Activated CD8-positive, alpha-beta T cell treated with anti-CD3 and anti-CD28 coated beads for 36 hours (primary cell): ENCODE results near the gene GDPD1. TPM values are rescaled to one million over a fixed set of nuclear protein-coding genes. Genes with fewer than 3 reads are reported as not detected.

Experiments used
- ATAC-seq: fragments of 200-7000 bp; cut with Tn5 transposase; one replicate; pipeline ENCODE4 v1.10.0; 2021; ENCODE audit warnings: mild to moderate bottlenecking, moderate library complexity
- CTCF ChIA-PET: fragments of 350-600 bp; sonication (Branson Sonifier 250); formaldehyde crosslinking; loops from one replicate; lab custom pipeline; 2021; ENCODE audit warnings: antibody characterized with exemption; lab: Charles Lee
- POLR2A ChIA-PET: fragments of 350-600 bp; sonication (Branson Sonifier 250); formaldehyde crosslinking; loops from one replicate; lab custom pipeline; 2021; ENCODE audit warnings: antibody characterized with exemption; lab: Charles Lee
- DNase-seq: peaks from one replicate; pipeline ENCODE4 v3.0.0-alpha.2; 2020
- H3K27ac Mint-ChIP-seq: one replicate; pipeline ENCODE4 v1.8.0; 2021; ENCODE audit warnings: mild to moderate bottlenecking, mixed read lengths
- H3K27me3 Mint-ChIP-seq: one replicate; pipeline ENCODE4 v1.8.0; 2021; ENCODE audit warnings: mixed read lengths
- H3K36me3 Mint-ChIP-seq: one replicate; pipeline ENCODE4 v1.8.0; 2021; ENCODE audit warnings: low read depth, mixed read lengths
- H3K4me1 Mint-ChIP-seq: one replicate; pipeline ENCODE4 v1.8.0; 2021; ENCODE audit warnings: low read depth, mixed read lengths
- H3K4me3 Mint-ChIP-seq: one replicate; pipeline ENCODE4 v1.8.0; 2021; ENCODE audit warnings: mild to moderate bottlenecking, moderate library complexity, mixed read lengths
- H3K9me3 Mint-ChIP-seq: one replicate; pipeline ENCODE4 v1.8.0; 2021; ENCODE audit warnings: mixed read lengths
- intact Hi-C: fragments of 100-400 bp; cut with micrococcal nuclease; formaldehyde crosslinking; loops from one replicate; pipeline ENCODE4 v1.10.0; 2022
- total RNA-seq, 2 experiments: library from RNA; stranded (reverse); gene quantifications; one replicate each; pipeline ENCODE4 v1.2.3, GENCODE V29; 2021
- TF ChIP-seq, protein P1 (sequence below): fragments of 200-600 bp; IDR thresholded peaks from one replicate; pipeline ENCODE4 v1.8.0; 2022; ENCODE audit warnings: antibody characterized with exemption, mild to moderate bottlenecking

GDPD1 gene
- total RNA-seq, 2 experiments from 2014 or later, result 1.3 to 2.0 TPM

GRCh38 chr17:59186850-59187249 lies 33.5 kb upstream of the GDPD1 start:
- no peak for ATAC-seq
- Mint-ChIP-seq H3K4me3 (no peak overlapping the region), H3K9me3 (no peaks in the 10 kb centered on the region), H3K4me1 (no peaks in the 10 kb centered on the region), H3K27me3 (no peaks in the 10 kb centered on the region), H3K27ac (no peak overlapping the region), H3K36me3 (peaks cover 24% of the 10 kb centered on the region)
- CTCF ChIA-PET, result no interaction called here
- TF ChIP-seq, protein P1, sequence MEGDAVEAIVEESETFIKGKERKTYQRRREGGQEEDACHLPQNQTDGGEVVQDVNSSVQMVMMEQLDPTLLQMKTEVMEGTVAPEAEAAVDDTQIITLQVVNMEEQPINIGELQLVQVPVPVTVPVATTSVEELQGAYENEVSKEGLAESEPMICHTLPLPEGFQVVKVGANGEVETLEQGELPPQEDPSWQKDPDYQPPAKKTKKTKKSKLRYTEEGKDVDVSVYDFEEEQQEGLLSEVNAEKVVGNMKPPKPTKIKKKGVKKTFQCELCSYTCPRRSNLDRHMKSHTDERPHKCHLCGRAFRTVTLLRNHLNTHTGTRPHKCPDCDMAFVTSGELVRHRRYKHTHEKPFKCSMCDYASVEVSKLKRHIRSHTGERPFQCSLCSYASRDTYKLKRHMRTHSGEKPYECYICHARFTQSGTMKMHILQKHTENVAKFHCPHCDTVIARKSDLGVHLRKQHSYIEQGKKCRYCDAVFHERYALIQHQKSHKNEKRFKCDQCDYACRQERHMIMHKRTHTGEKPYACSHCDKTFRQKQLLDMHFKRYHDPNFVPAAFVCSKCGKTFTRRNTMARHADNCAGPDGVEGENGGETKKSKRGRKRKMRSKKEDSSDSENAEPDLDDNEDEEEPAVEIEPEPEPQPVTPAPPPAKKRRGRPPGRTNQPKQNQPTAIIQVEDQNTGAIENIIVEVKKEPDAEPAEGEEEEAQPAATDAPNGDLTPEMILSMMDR, result no peak
- DNase-seq, result no peak
- intact Hi-C loops, result no loop called here
- POLR2A ChIA-PET, result no interaction called here

- ChIA-PET POLR2A (interaction anchor here (0.5 kb wide), 1 partner anchor 276 kb away, joined by 3 read pairs; no protein-coding TSS in a partner anchor), CTCF (interaction anchor here (0.6 kb wide), 1 partner anchor 13 kb away, joined by 3 read pairs; no protein-coding TSS in a partner anchor)
- no peaks in the 10 kb centered on the region for H3K4me1 Mint-ChIP-seq
- no peak overlapping the region for H3K4me3 Mint-ChIP-seq
- no peaks in the 10 kb centered on the region for H3K27me3 Mint-ChIP-seq
- H3K27ac Mint-ChIP-seq, result no peak overlapping the region
- no peak for DNase-seq
- TF ChIP-seq, protein P1, result no peak
- intact Hi-C loops, result no loop called here
- H3K9me3 Mint-ChIP-seq, result no peaks in the 10 kb centered on the region
- ATAC-seq, result no peak
- H3K36me3 Mint-ChIP-seq, result peaks cover 22% of the 10 kb centered on the region
Observed at GRCh38 chr17:59190806-59191205, 29.5 kb upstream of the GDPD1 start.

GRCh38 chr17:59193336-59193862 lies 26.9 kb upstream of the GDPD1 start:
- Mint-ChIP-seq H3K4me1 (no peaks in the 10 kb centered on the region), H3K27me3 (no peaks in the 10 kb centered on the region), H3K27ac (no peak overlapping the region), H3K9me3 (no peaks in the 10 kb centered on the region), H3K36me3 (peaks cover 19% of the 10 kb centered on the region), H3K4me3 (no peak overlapping the region)
- TF ChIP-seq, protein P1, result no peak
- POLR2A ChIA-PET, result no interaction called here
- intact Hi-C loops, result no loop called here
- DNase-seq, result no peak
- CTCF ChIA-PET, result no interaction called here
- ATAC-seq, result no peak

GRCh38 chr17:59199398-59199797 lies 20.9 kb upstream of the GDPD1 start:
- H3K36me3 Mint-ChIP-seq, result peaks cover 16% of the 10 kb centered on the region
- intact Hi-C loops, result no loop called here
- no peaks in the 10 kb centered on the region for H3K4me1 Mint-ChIP-seq
- TF ChIP-seq, protein P1, result no peak
- H3K27ac Mint-ChIP-seq, result no peak overlapping the region
- no peaks in the 10 kb centered on the region for H3K27me3 Mint-ChIP-seq
- DNase-seq (no peak), ATAC-seq (no peak)
- POLR2A ChIA-PET, result no interaction called here
- H3K9me3 Mint-ChIP-seq, result no peaks in the 10 kb centered on the region
- CTCF ChIA-PET, result no interaction called here
- H3K4me3 Mint-ChIP-seq, result no peak overlapping the region

- CTCF ChIA-PET, result no interaction called here
- TF ChIP-seq, protein P1, result no peak
- Mint-ChIP-seq H3K36me3 (peaks cover 12% of the 10 kb centered on the region), H3K9me3 (no peaks in the 10 kb centered on the region), H3K27me3 (no peaks in the 10 kb centered on the region), H3K27ac (no peak overlapping the region), H3K4me3 (no peak overlapping the region), H3K4me1 (no peaks in the 10 kb centered on the region)
- ATAC-seq (no peak), DNase-seq (no peak)
- intact Hi-C loops, result no loop called here
- POLR2A ChIA-PET, result no interaction called here
Observed at GRCh38 chr17:59202320-59202719, 18.0 kb upstream of the GDPD1 start.
